HepG2 (cell line): ENCODE results near the gene FAM118A. TPM values are rescaled to one million over a fixed set of nuclear protein-coding genes. Genes with fewer than 3 reads are reported as not detected.

Experiments
- AHR ChIP-seq: IDR thresholded peaks from 2 replicates; pipeline ENCODE4 v1.6.1; 2018; ENCODE audit warnings: missing genetic modification reagents, missing compliant biosample characterization
- BCLAF1 ChIP-seq: fragments of 450-650 bp; IDR thresholded peaks from 2 replicates; pipeline ENCODE4 v1.6.1; 2017; ENCODE audit warnings: mild to moderate bottlenecking
- MNT ChIP-seq: fragments of 450-650 bp; IDR thresholded peaks from 2 replicates; pipeline ENCODE4 v1.6.1; 2016
- NR3C1 ChIP-seq: sonication (generic); formaldehyde crosslinking; IDR thresholded peaks from 2 replicates; pipeline ENCODE4 v1.4.0; 2020; ENCODE audit warnings: missing genetic modification reagents
- PCBP1 ChIP-seq: fragments of 200-400 bp; formaldehyde crosslinking; IDR thresholded peaks from 2 replicates; pipeline ENCODE4 v1.6.1; 2017; ENCODE audit warnings: mild to moderate bottlenecking, low read depth, low read length, borderline replicate concordance
- RBAK ChIP-seq: sonication (generic); formaldehyde crosslinking; IDR thresholded peaks from 2 replicates; pipeline ENCODE4 v1.5.1; 2020; ENCODE audit warnings: mild to moderate bottlenecking, missing genetic modification reagents
- RERE ChIP-seq: IDR thresholded peaks from 2 replicates; pipeline ENCODE4 v1.6.1; 2016; ENCODE audit warnings: low read depth, missing genetic modification reagents, missing compliant biosample characterization
- SALL2 ChIP-seq: sonication (generic); formaldehyde crosslinking; IDR thresholded peaks from 2 replicates; pipeline ENCODE4 v1.8.1; 2023; ENCODE audit warnings: mild to moderate bottlenecking, missing genetic modification reagents, inconsistent platforms
- SP1 ChIP-seq, 2 experiments: fragments of 450-650 bp in 1 of 2; sonication (generic) in 1 of 2; formaldehyde crosslinking in 1 of 2; IDR thresholded peaks; 2 replicates each; pipeline versions ENCODE4 v1.4.0 to v1.6.1; 2016 to 2020; ENCODE audit warnings: missing genetic modification reagents in 1 of 2
- ZBTB14 ChIP-seq: sonication (generic); formaldehyde crosslinking; IDR thresholded peaks from 2 replicates; pipeline ENCODE4 v1.4.0; 2020; ENCODE audit warnings: missing genetic modification reagents
- ZFP41 ChIP-seq: sonication (generic); formaldehyde crosslinking; IDR thresholded peaks from 2 replicates; pipeline ENCODE4 v1.4.0; 2020; ENCODE audit warnings: mild to moderate bottlenecking, missing genetic modification reagents, borderline replicate concordance
- ZNF160 ChIP-seq: sonication (generic); formaldehyde crosslinking; IDR thresholded peaks from 2 replicates; pipeline ENCODE4 v1.8.0; 2022; ENCODE audit warnings: mild to moderate bottlenecking, inconsistent platforms, missing genetic modification reagents
- ZNF256 ChIP-seq: sonication (generic); formaldehyde crosslinking; conservative IDR thresholded peaks from 2 replicates; pipeline ENCODE4 v1.4.0; 2020; ENCODE audit warnings: missing genetic modification reagents
- ZNF530 ChIP-seq: sonication (generic); formaldehyde crosslinking; IDR thresholded peaks from 2 replicates; pipeline ENCODE4 v1.5.0; 2020; ENCODE audit warnings: low read depth, mild to moderate bottlenecking, missing genetic modification reagents
- ZNF629 ChIP-seq: sonication (generic); formaldehyde crosslinking; conservative IDR thresholded peaks from 2 replicates; pipeline ENCODE4 v1.5.0; 2020; ENCODE audit warnings: missing genetic modification reagents
- ZUFSP ChIP-seq: sonication (generic); formaldehyde crosslinking; IDR thresholded peaks from 2 replicates; pipeline ENCODE4 v1.9.0; 2021; ENCODE audit warnings: missing genetic modification reagents, mild to moderate bottlenecking, borderline replicate concordance
- polyA plus RNA-seq, 8 experiments: library from polyadenylated mRNA; depleted of rRNA in 3 of 8; stranded (reverse) in 7 of 8; unstranded in 1 of 8; fragments of >200 nt; fragmentation: Illumina TruSeq in 4 of 8; extraction: Trizol in 4 of 8; gene quantifications; 2 replicates each; pipeline versions ENCODE4 v1.2.1 to v1.2.3, GENCODE V29; 2011 to 2016; ENCODE audit warnings: low read depth in 4 of 8, missing spikeins in 1 of 8, mixed read lengths in 1 of 8; ENCODE audit not compliant: insufficient read depth in 1 of 8
- total RNA-seq, 5 experiments: library from RNA; depleted of rRNA; stranded (reverse); fragments of >200 nt; fragmentation: Illumina TruSeq; extraction: Trizol; gene quantifications; 2 replicates each; pipeline ENCODE4 v1.2.3, GENCODE V29; 2016; ENCODE audit warnings: low read depth in 1 of 5

The FAM118A gene
- total and polyA plus RNA-seq, 2 of the 13 experiments (the other 11 are each of a cell fraction or from before 2014, with no cell fraction given) = 36.7 to 48.2 TPM

- TF ChIP-seq BCLAF1 = no peak
- TF ChIP-seq ZUFSP (CRISPR knock-in tag) = no peak
- TF ChIP-seq ZNF530 (CRISPR knock-in tag) = no peak
- TF ChIP-seq ZNF256 (CRISPR knock-in tag) = no peak
- TF ChIP-seq ZFP41 (CRISPR knock-in tag) = no peak
- TF ChIP-seq PCBP1 = no peak
- TF ChIP-seq RBAK (CRISPR knock-in tag) = no peak
- no peak for TF ChIP-seq SP1 (IDR thresholded peaks at IDR 0.05)
- TF ChIP-seq SP1 (CRISPR knock-in tag; IDR thresholded peaks at IDR 0.05) = no peak
- TF ChIP-seq MNT = peak; percentile 54
- no peak for TF ChIP-seq NR3C1
- no peak for TF ChIP-seq RERE (CRISPR knock-in tag)
- TF ChIP-seq AHR (CRISPR knock-in tag) = no peak
- TF ChIP-seq ZNF160 (CRISPR knock-in tag) = no peak
- no peak for TF ChIP-seq ZNF629 (CRISPR knock-in tag)
- TF ChIP-seq SALL2 (CRISPR knock-in tag) = no peak
- TF ChIP-seq ZBTB14 (CRISPR knock-in tag) = no peak
Observed at GRCh38 chr22:45285263-45286058, 24.3 kb upstream of the FAM118A start (continued).
